Ecto neural progenitor cell (in vitro differentiated cells): ENCODE measurements around the gene NNT.
"Not testable (repeated sequence)": the region's sequence is repeated elsewhere in the genome, so short reads cannot be mapped to it uniquely, and the experiment has no call there.

ENCODE experiments used
- DNase-seq: peaks from one replicate; pipeline ENCODE4 v3.0.0-alpha.2; 2018; ENCODE audit warnings: low spot score

NNT gene

GRCh38 chr5:43667379-43667778 lies 64.4 kb downstream of the NNT start:
- not testable (repeated sequence) for DNase-seq

- DNase-seq = no peak
Measured at GRCh38 chr5:43674536-43674935, 71.6 kb downstream of the NNT start.

GRCh38 chr5:43675357-43675756 lies 72.4 kb downstream of the NNT start:
- no peak for DNase-seq

- DNase-seq = no peak
Measured at GRCh38 chr5:43676083-43676840, 73.3 kb downstream of the NNT start.

GRCh38 chr5:43677253-43677652 lies 74.3 kb downstream of the NNT start:
- DNase-seq = no peak

GRCh38 chr5:43679214-43679613 lies 76.2 kb downstream of the NNT start:
- DNase-seq = no peak

GRCh38 chr5:43680286-43680685 lies 77.3 kb downstream of the NNT start:
- DNase-seq = no peak

- DNase-seq = no peak
Measured at GRCh38 chr5:43683884-43684471, 81.0 kb downstream of the NNT start.

GRCh38 chr5:43685252-43685950 lies 82.4 kb downstream of the NNT start:
- no peak for DNase-seq

- DNase-seq = no peak
Measured at GRCh38 chr5:43687275-43687674, 84.3 kb downstream of the NNT start.

GRCh38 chr5:43691275-43691674 lies 88.3 kb downstream of the NNT start:
- no peak for DNase-seq

- DNase-seq = no peak
Measured at GRCh38 chr5:43691893-43692292, 88.9 kb downstream of the NNT start.

- DNase-seq = no peak
Measured at GRCh38 chr5:43693411-43693810, 90.4 kb downstream of the NNT start.

GRCh38 chr5:43694027-43694426 lies 91.0 kb downstream of the NNT start:
- DNase-seq = no peak

- DNase-seq = not testable (repeated sequence)
Measured at GRCh38 chr5:43696444-43696843, 93.5 kb downstream of the NNT start.

- DNase-seq = no peak
Measured at GRCh38 chr5:43699910-43700309, 96.9 kb downstream of the NNT start.

- no peak for DNase-seq
Measured at GRCh38 chr5:43700601-43701000, 97.6 kb downstream of the NNT start.

GRCh38 chr5:43701227-43701626 lies 98.2 kb downstream of the NNT start:
- no peak for DNase-seq

- DNase-seq = no peak
Measured at GRCh38 chr5:43702293-43702692, 99.3 kb downstream of the NNT start.

GRCh38 chr5:43702815-43703214 lies 99.8 kb downstream of the NNT start:
- DNase-seq = no peak

- no peak for DNase-seq
Measured at GRCh38 chr5:43704243-43704642, 101.3 kb downstream of the NNT start.

GRCh38 chr5:43706576-43706975 lies 103.6 kb downstream of the NNT start:
- DNase-seq = not testable (repeated sequence)

GRCh38 chr5:43711496-43711895 lies 108.5 kb downstream of the NNT start:
- no peak for DNase-seq
